K562 (cell line): Measurements from ENCODE around the gene GPR89A. TPM values are rescaled to one million over a fixed set of nuclear protein-coding genes. Genes with fewer than 3 reads are reported as not detected.

ENCODE experiments used
- ATAC-seq: fragments of 200-7000 bp; cut with Tn5 transposase; 3 replicates; pipeline ENCODE4 v1.9.1; 2020; ENCODE audit warnings: moderate library complexity
- BruUV-seq: library from RNA; stranded (reverse); fragments of 400-500 nt; replicated peaks from 2 replicates; lab custom pipeline; 2021; lab: Mats Ljungman, UMichigan
- CTCF ChIA-PET: fragments of 300-600 bp; formaldehyde crosslinking; extraction: SDS; loops from one replicate; lab custom pipeline; 2021; ENCODE audit warnings: low intra/inter-chr PET ratio; lab: Yijun Ruan, JAX
- POLR2A ChIA-PET: fragments of 300-600, 350-650 bp; sonication (Branson Sonifier 250); formaldehyde crosslinking; extraction: SDS; loops from one replicate; lab custom pipeline; 2021; ENCODE audit warnings: antibody characterized with exemption, inconsistent platforms; lab: Yijun Ruan, JAX
- DNase-seq, 4 experiments: peaks; one replicate each; pipeline versions ENCODE4 v3.0.0 to v3.0.0-alpha.2; 2011 to 2018; ENCODE audit warnings: low spot score in 3 of 4, mixed read lengths in 3 of 4; ENCODE audit errors: extremely low read depth in 1 of 4
- FAIRE-seq: peaks from 2 replicates; lab custom pipeline; 2011; peaks lifted over from hg19 to GRCh38; lab: Jason Lieb, UNC
- H2AFZ ChIP-seq: 2 replicates; pipeline ENCODE4 v1.6.0; 2011; ENCODE audit warnings: low read depth, low read length, control low read depth, inconsistent platforms
- H3K27ac ChIP-seq: fragments of 200-600 bp; 3 replicates; pipeline ENCODE4 v1.8.0; 2011; ENCODE audit warnings: low read depth, mild to moderate bottlenecking, control low read depth, inconsistent platforms, low read length, moderate library complexity, mixed read lengths; ENCODE audit errors: extremely low read depth
- H3K27me3 ChIP-seq, 2 experiments: fragments of 300-600 bp in 1 of 2; 2 replicates in 1 of 2; 3 replicates in 1 of 2; pipeline versions ENCODE4 v1.6.0 to v1.8.0; 2011; ENCODE audit warnings: inconsistent platforms in 2 of 2, low read length in 2 of 2, mild to moderate bottlenecking in 1 of 2, mixed read lengths in 1 of 2, moderate library complexity in 1 of 2; ENCODE audit not compliant: control insufficient read depth in 2 of 2, insufficient read depth in 2 of 2
- H3K36me3 ChIP-seq: fragments of 300-600 bp; 3 replicates; pipeline ENCODE4 v1.8.0; 2011; ENCODE audit warnings: mild to moderate bottlenecking, low read length, inconsistent platforms; ENCODE audit not compliant: control insufficient read depth, insufficient read depth
- H3K4me1 ChIP-seq, 2 experiments: fragments of 200-600 bp in 1 of 2; replicated peaks in 1 of 2; 2 replicates in 1 of 2; 3 replicates in 1 of 2; pipeline versions ENCODE4 v1.5.1 to v1.8.0; 2011; ENCODE audit warnings: inconsistent platforms in 2 of 2, low read length in 2 of 2, mild to moderate bottlenecking in 1 of 2, mixed read lengths in 1 of 2, moderate library complexity in 1 of 2; ENCODE audit not compliant: control insufficient read depth in 2 of 2, insufficient read depth in 2 of 2
- H3K4me2 ChIP-seq: 2 replicates; pipeline ENCODE4 v1.6.1; 2011; ENCODE audit warnings: low read length, control low read depth, inconsistent platforms, mixed read lengths; ENCODE audit not compliant: insufficient read depth
- H3K4me3 ChIP-seq: fragments of 200-600 bp; sonication (generic), shearing (Covaris generic); 2 replicates; pipeline ENCODE4 v1.5.1; 2016; ENCODE audit warnings: control low read depth, inconsistent platforms
- H3K79me2 ChIP-seq: fragments of 200-600 bp; 3 replicates; pipeline ENCODE4 v1.8.0; 2011; ENCODE audit warnings: low read length, inconsistent platforms; ENCODE audit not compliant: control insufficient read depth, insufficient read depth
- H3K9ac ChIP-seq, 2 experiments: 2 replicates each; pipeline versions ENCODE4 v1.6.0 to v1.6.1; 2011; ENCODE audit warnings: low read depth in 2 of 2, low read length in 2 of 2, control low read depth in 1 of 2, inconsistent platforms in 1 of 2, mild to moderate bottlenecking in 1 of 2, mixed read lengths in 1 of 2; ENCODE audit not compliant: insufficient read depth in 1 of 2
- H3K9me1 ChIP-seq: one replicate; pipeline ENCODE4 v1.6.0; 2011; ENCODE audit warnings: inconsistent platforms, mild to moderate bottlenecking, low read length, moderate library complexity; ENCODE audit not compliant: control insufficient read depth, insufficient read depth
- H3K9me3 ChIP-seq: replicated peaks from 2 replicates; pipeline ENCODE4 v1.5.1; 2011; ENCODE audit warnings: low read depth, low read length, inconsistent platforms; ENCODE audit not compliant: control insufficient read depth, insufficient read depth
- H4K20me1 ChIP-seq: replicated peaks from 2 replicates; pipeline ENCODE4 v1.6.1; 2011; ENCODE audit warnings: low read length, inconsistent platforms, mixed read lengths; ENCODE audit not compliant: control insufficient read depth, insufficient read depth
- CHD2 ChIP-seq: IDR thresholded peaks from 2 replicates; pipeline ENCODE4 v1.6.1; 2011; ENCODE audit warnings: low read depth, low read length
- E2F3 ChIP-seq: fragments of 250-450 bp; sonication (Bioruptor Pico); IDR thresholded peaks from 2 replicates; pipeline ENCODE4 v1.4.0; 2020; ENCODE audit warnings: mild to moderate bottlenecking
- ERF ChIP-seq: fragments of 450-650 bp; formaldehyde crosslinking; IDR thresholded peaks from 2 replicates; pipeline ENCODE4 v1.4.0; 2020; ENCODE audit warnings: mild to moderate bottlenecking, mixed read lengths
- GTF2A2 ChIP-seq: IDR thresholded peaks from 2 replicates; pipeline ENCODE4 v1.6.1; 2016; ENCODE audit warnings: mild to moderate bottlenecking, missing genetic modification characterization, missing compliant biosample characterization
- HDAC8 ChIP-seq: fragments of 450-650 bp; IDR thresholded peaks from 2 replicates; pipeline ENCODE4 v1.6.1; 2016; ENCODE audit warnings: mild to moderate bottlenecking, missing genetic modification characterization, moderate library complexity, missing compliant biosample characterization
- ILK ChIP-seq: fragments of 450-650 bp; IDR thresholded peaks from 2 replicates; pipeline ENCODE4 v1.6.1; 2016; ENCODE audit warnings: missing genetic modification characterization, low read depth, mild to moderate bottlenecking, missing compliant biosample characterization, moderate library complexity, borderline replicate concordance
- NFE2L1 ChIP-seq: fragments of 450-650 bp; IDR thresholded peaks from 2 replicates; pipeline ENCODE4 v1.6.1; 2016; ENCODE audit warnings: missing genetic modification characterization, low read depth, mild to moderate bottlenecking, missing compliant biosample characterization, moderate library complexity, borderline replicate concordance
- PHB2 ChIP-seq: fragments of 450-650 bp; IDR thresholded peaks from 2 replicates; pipeline ENCODE4 v1.6.1; 2017; ENCODE audit warnings: low read depth
- POLR2AphosphoS5 ChIP-seq: IDR thresholded peaks from 2 replicates; pipeline ENCODE4 v1.6.1; 2011; ENCODE audit warnings: mild to moderate bottlenecking, low read depth, low read length, moderate library complexity; ENCODE audit not compliant: control insufficient read depth, insufficient read depth
- RFX1 ChIP-seq: fragments of 450-650 bp; IDR thresholded peaks from 2 replicates; pipeline ENCODE4 v1.6.1; 2016; ENCODE audit warnings: mild to moderate bottlenecking, moderate library complexity
- ZFP30 ChIP-seq: fragments of 250-450 bp; sonication (Bioruptor Pico); IDR thresholded peaks from 2 replicates; pipeline ENCODE4 v1.8.0; 2022; ENCODE audit warnings: moderate library complexity, mild to moderate bottlenecking, inconsistent platforms, borderline replicate concordance
- ZNF445 ChIP-seq: fragments of 250-450 bp; sonication (Bioruptor Pico); IDR thresholded peaks from 2 replicates; pipeline ENCODE4 v1.4.0; 2020; ENCODE audit warnings: low read depth, mild to moderate bottlenecking, moderate library complexity
- ZNF785 ChIP-seq: fragments of 250-450 bp; sonication (Bioruptor Pico); IDR thresholded peaks from 2 replicates; pipeline ENCODE4 v1.4.0; 2020; ENCODE audit warnings: mild to moderate bottlenecking
- WGBS: fragments of 100-300 bp; shearing (Covaris generic); methylation state at CpG from one replicate; pipeline ENCODE4 v1.1.6; 2016; ENCODE audit warnings: low coverage, mixed read lengths; ENCODE audit not compliant: insufficient coverage; ENCODE audit errors: missing lambda C conversion rate; 5-methylcytosine and 5-hydroxymethylcytosine counted together
- in situ Hi-C: fragments of 300-500 bp; cut with MboI; formaldehyde crosslinking; loops from 4 replicates; pipeline ENCODE4 v1.15.0; 2018; ENCODE audit warnings: inconsistent platforms, mixed read lengths
- intact Hi-C: fragments of 100-400 bp; cut with micrococcal nuclease; formaldehyde crosslinking; loops from 2 replicates; pipeline ENCODE4 v1.14.2; 2022
- polyA plus RNA-seq, 8 experiments: library from polyadenylated mRNA; depleted of rRNA in 4 of 8; stranded (reverse) in 5 of 8; unstranded in 3 of 8; fragments of >200 nt; fragmentation: Nextera tagmentation in 2 of 8; fragmentation: Illumina TruSeq in 1 of 8; extraction: Ambion mirVana in 2 of 8; extraction: Trizol in 1 of 8; gene quantifications; 2 replicates each; pipeline versions ENCODE4 v1.2.1 to v1.2.3, GENCODE V29; 2011 to 2014; ENCODE audit warnings: inconsistent platforms in 1 of 8, missing spikeins in 1 of 8
- total RNA-seq, 7 experiments: library from RNA; depleted of rRNA in 6 of 7; stranded (reverse); fragments of >200 nt in 6 of 7; fragmentation: Illumina TruSeq in 2 of 7; extraction: Trizol in 2 of 7; gene quantifications; 2 replicates each; pipeline versions ENCODE4 v1.2.1 to v1.2.3, GENCODE V29; 2011 to 2021; ENCODE audit warnings: low replicate concordance in 1 of 7
- TF ChIP-seq, protein P1 (sequence below): fragments of 250-450 bp; sonication (Bioruptor Pico); IDR thresholded peaks from 2 replicates; pipeline ENCODE4 v1.4.0; 2020; ENCODE audit warnings: mild to moderate bottlenecking, moderate library complexity, borderline replicate concordance
- TF ChIP-seq, protein P2 (sequence below): fragments of 450-650 bp; IDR thresholded peaks from 2 replicates; pipeline ENCODE4 v1.6.1; 2017; ENCODE audit warnings: antibody characterized with exemption

The GPR89A gene
- total and polyA plus RNA-seq, 9 of the 15 experiments (the other 6 are each of a cell fraction or from before 2014, with no cell fraction given) = 23.0 to 63.4 (median 37.4) TPM

DNA sequence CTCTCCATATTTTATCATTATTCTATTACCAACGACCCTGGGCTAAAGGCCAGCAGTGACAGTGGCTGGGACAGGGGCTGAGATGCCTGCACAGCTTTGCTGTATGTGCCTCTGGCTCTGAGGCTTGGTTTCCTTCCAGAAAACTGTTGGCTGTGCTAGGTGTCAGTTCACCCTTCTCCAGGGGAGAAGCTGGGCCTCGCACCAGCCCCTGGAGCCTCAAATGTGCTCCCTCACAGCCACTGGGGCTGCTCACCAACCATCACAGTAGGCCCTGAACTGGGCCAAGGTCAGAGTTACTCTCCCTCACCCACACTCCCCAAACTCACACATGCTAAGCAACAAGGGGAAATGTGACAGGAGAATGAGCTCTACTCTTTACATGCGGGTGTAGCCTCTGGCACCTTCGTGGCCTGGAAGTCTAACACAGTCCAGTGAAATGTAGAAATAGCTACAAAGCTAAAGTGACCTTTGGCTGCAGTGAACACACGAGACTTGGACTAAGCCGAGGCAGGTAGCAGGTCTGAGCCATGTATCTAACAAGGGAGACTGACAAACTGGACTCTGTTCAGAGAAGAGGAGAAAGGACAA is 106.8 kb downstream of the GPR89A start (continued):
- TF ChIP-seq, protein P1, sequence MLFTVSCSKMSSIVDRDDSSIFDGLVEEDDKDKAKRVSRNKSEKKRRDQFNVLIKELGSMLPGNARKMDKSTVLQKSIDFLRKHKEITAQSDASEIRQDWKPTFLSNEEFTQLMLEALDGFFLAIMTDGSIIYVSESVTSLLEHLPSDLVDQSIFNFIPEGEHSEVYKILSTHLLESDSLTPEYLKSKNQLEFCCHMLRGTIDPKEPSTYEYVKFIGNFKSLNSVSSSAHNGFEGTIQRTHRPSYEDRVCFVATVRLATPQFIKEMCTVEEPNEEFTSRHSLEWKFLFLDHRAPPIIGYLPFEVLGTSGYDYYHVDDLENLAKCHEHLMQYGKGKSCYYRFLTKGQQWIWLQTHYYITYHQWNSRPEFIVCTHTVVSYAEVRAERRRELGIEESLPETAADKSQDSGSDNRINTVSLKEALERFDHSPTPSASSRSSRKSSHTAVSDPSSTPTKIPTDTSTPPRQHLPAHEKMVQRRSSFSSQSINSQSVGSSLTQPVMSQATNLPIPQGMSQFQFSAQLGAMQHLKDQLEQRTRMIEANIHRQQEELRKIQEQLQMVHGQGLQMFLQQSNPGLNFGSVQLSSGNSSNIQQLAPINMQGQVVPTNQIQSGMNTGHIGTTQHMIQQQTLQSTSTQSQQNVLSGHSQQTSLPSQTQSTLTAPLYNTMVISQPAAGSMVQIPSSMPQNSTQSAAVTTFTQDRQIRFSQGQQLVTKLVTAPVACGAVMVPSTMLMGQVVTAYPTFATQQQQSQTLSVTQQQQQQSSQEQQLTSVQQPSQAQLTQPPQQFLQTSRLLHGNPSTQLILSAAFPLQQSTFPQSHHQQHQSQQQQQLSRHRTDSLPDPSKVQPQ (CRISPR knock-in tag) = no peak
- TF ChIP-seq ZNF445 (CRISPR knock-in tag) (no peak), ERF (CRISPR knock-in tag) (no peak), GTF2A2 (tag) (no peak), E2F3 (CRISPR knock-in tag) (no peak)

DNA sequence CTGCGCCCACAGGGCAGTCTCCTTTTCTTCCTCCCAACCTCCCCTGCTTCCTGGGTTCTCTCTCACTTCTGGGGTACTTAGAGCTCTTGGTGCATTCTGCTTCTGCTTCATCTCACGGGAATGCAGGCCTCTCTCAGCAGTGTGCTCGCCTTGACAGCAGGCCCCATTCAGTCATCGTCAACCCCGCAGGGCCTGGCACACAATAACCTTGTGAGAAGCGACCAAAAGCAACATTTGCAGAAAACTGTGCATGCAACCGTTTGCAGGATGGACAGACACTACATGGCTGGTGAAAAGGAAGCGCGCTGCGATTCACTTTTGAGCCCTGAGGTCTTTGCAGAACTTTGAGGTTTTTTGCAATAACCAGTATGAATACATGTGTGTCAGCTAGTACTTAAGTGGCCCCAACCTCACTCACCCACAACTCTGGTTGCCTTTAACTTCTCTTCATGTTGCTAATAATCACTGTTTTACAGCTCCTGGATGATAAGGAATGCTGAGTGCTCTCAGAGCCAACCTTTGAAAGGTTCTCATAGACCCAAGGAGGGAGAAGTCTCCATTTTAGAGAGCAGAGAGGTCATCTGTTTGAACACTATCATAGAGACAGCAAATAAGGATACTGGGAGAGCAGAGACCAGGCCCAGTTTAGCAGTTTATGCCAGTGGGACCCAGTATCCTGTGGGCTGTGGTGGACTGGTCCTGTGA is 109.0 kb downstream of the GPR89A start:
- no TSS peak for BruUV-seq
- FAIRE-seq (no peak), ATAC-seq (no peak), DNase-seq (no peak)
- Histone ChIP-seq H3K4me3 (no peak overlapping the region), H3K27ac (no peak overlapping the region), H3K9me3 (no peaks in the 10 kb centered on the region), H3K27me3 (0 out of 5 replicates have a peak, but pooled peaks cover 0 to 6% of the 10 kb centered on the region in 2 experiments), H3K4me2 (no peak overlapping the region), H3K9ac (no peak overlapping the region), H2AFZ (no peak overlapping the region), H3K9me1 (no peaks in the 10 kb centered on the region), H4K20me1 (no peaks in the 10 kb centered on the region), H3K4me1 (peaks cover 4 to 9% of the 10 kb centered on the region in 2 experiments; a peak in 3 of 5 replicates), H3K79me2 (no peaks in the 10 kb centered on the region), H3K36me3 (no peaks in the 10 kb centered on the region)
- intact Hi-C loops (no loop called here), in situ Hi-C loops (no loop called here)
- TF ChIP-seq NFE2L1 (no peak), RFX1 (no peak), POLR2AphosphoS5 (no peak), CHD2 (no peak), ZNF785 (no peak), ZFP30 (CRISPR knock-in tag) (no peak), ILK (tag) (no peak), HDAC8 (no peak), PHB2 (no peak)
- TF ChIP-seq, protein P2, sequence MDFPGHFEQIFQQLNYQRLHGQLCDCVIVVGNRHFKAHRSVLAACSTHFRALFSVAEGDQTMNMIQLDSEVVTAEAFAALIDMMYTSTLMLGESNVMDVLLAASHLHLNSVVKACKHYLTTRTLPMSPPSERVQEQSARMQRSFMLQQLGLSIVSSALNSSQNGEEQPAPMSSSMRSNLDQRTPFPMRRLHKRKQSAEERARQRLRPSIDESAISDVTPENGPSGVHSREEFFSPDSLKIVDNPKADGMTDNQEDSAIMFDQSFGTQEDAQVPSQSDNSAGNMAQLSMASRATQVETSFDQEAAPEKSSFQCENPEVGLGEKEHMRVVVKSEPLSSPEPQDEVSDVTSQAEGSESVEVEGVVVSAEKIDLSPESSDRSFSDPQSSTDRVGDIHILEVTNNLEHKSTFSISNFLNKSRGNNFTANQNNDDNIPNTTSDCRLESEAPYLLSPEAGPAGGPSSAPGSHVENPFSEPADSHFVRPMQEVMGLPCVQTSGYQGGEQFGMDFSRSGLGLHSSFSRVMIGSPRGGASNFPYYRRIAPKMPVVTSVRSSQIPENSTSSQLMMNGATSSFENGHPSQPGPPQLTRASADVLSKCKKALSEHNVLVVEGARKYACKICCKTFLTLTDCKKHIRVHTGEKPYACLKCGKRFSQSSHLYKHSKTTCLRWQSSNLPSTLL = no peak
- ChIA-PET POLR2A (interaction anchor here (0.5 kb wide), 1 partner anchor 21 kb away, joined by 3 read pairs; no protein-coding TSS in a partner anchor), CTCF (no interaction called here)
- 30% methylated on average over 10 of the region's 10 CpGs for WGBS
